HG03108 (cell line): ENCODE data around the gene FOXK1.
"Not testable (repeated sequence)": the region's sequence is repeated elsewhere in the genome, so short reads cannot be mapped to it uniquely, and the experiment has no call there.

Experiments used
- ATAC-seq: cut with Tn5 transposase; IDR thresholded peaks from one replicate; pipeline ENCODE4 v1.9.1; 2021; ENCODE audit warnings: moderate library complexity; ENCODE audit not compliant: unreplicated experiment

Gene FOXK1

GRCh38 chr7:4797858-4798705 is 116.0 kb downstream of the FOXK1 start:
- no peak for ATAC-seq

GRCh38 chr7:4798706-4799235 is 116.7 kb downstream of the FOXK1 start:
- no peak for ATAC-seq

GRCh38 chr7:4799508-4800268 is 117.6 kb downstream of the FOXK1 start:
- no peak for ATAC-seq

GRCh38 chr7:4800487-4800886 is 118.4 kb downstream of the FOXK1 start:
- ATAC-seq = no peak

GRCh38 chr7:4800926-4801838 is 119.1 kb downstream of the FOXK1 start:
- no peak for ATAC-seq

GRCh38 chr7:4801839-4802231 is 119.7 kb downstream of the FOXK1 start:
- no peak for ATAC-seq

GRCh38 chr7:4802577-4802976 is 120.5 kb downstream of the FOXK1 start:
- ATAC-seq = not testable (repeated sequence)

- no peak for ATAC-seq
Observed at GRCh38 chr7:4803397-4804241, 121.5 kb downstream of the FOXK1 start.

- no peak for ATAC-seq
Observed at GRCh38 chr7:4805110-4805983, 123.3 kb downstream of the FOXK1 start.

GRCh38 chr7:4805984-4806300 is 123.8 kb downstream of the FOXK1 start:
- no peak for ATAC-seq

- ATAC-seq = no peak
Observed at GRCh38 chr7:4806983-4807597, 125.0 kb downstream of the FOXK1 start.

GRCh38 chr7:4807598-4808016 is 125.5 kb downstream of the FOXK1 start:
- no peak for ATAC-seq

GRCh38 chr7:4808026-4808425 is 125.9 kb downstream of the FOXK1 start:
- ATAC-seq = no peak

- ATAC-seq = no peak
Observed at GRCh38 chr7:4808565-4808964, 126.5 kb downstream of the FOXK1 start.

- no peak for ATAC-seq
Observed at GRCh38 chr7:4809091-4809591, 127.0 kb downstream of the FOXK1 start.

- ATAC-seq = no peak
Observed at GRCh38 chr7:4809666-4810065, 127.6 kb downstream of the FOXK1 start.

GRCh38 chr7:4814433-4814832 is 132.3 kb downstream of the FOXK1 start:
- ATAC-seq = no peak

- ATAC-seq = no peak
Observed at GRCh38 chr7:4815121-4815520, 133.0 kb downstream of the FOXK1 start.
